Right lobe of liver (tissue), 4 donors: ENCODE measurements around the gene ADGRF1.

ENCODE experiments used
- CTCF ChIP-seq, 4 donors: fragments of 200-600 bp in 3 of 4; fragments of 450-650 bp in 1 of 4; IDR thresholded peaks; one replicate each; pipeline versions ENCODE4 v1.5.1 to v1.8.0; 2016 to 2022; ENCODE audit warnings: antibody characterized with exemption in 4 of 4, mild to moderate bottlenecking in 2 of 4
- POLR2A ChIP-seq: fragments of 450-650 bp; IDR thresholded peaks from one replicate; pipeline ENCODE4 v1.6.1; 2017; ENCODE audit warnings: antibody characterized with exemption, mild to moderate bottlenecking
- donor health status: DM: no; HTN: no; CAD: no.
- donor health status: DM: no; HTN: no; CAD: no.
- donor health status: DM: no; HTN: yes; CAD: no.

- TF ChIP-seq CTCF (IDR thresholded peaks at IDR 0.05) (no peak), POLR2A (no peak)
These were observed 10.5 kb downstream of the ADGRF1 start for GRCh38 chr6:47031656-47032055.
